C4-2B (cell line): ENCODE results near the gene UBE2I.

Experiments
- ZFX ChIP-seq: fragments of 450-650 bp; IDR thresholded peaks from 2 replicates; pipeline ENCODE4 v1.6.1; 2017
- TF ChIP-seq, protein P1 (sequence below): fragments of 450-650 bp; conservative IDR thresholded peaks from 2 replicates; pipeline ENCODE4 v1.5.1; 2017; ENCODE audit warnings: mild to moderate bottlenecking

DNA sequence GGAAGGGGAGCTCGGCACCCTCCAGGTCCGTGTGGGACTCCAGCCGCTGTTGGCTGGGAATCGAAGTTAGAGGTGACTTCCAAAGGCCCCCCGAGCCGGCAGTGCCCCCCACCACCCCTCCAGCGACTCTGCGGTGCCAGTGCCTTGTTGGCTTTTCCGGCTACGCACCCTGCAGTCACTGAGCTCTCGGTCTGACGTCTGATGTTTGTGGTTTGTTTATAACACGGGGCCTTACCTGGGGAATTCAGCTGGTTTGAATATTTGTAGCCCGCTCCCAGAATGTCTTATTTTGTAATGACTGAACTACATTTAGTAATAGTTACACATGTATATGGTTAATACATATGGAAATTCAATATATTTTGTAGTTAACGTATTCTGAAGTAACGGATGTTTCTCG lies 17.0 kb downstream of the UBE2I start:
- TF ChIP-seq, protein P1, sequence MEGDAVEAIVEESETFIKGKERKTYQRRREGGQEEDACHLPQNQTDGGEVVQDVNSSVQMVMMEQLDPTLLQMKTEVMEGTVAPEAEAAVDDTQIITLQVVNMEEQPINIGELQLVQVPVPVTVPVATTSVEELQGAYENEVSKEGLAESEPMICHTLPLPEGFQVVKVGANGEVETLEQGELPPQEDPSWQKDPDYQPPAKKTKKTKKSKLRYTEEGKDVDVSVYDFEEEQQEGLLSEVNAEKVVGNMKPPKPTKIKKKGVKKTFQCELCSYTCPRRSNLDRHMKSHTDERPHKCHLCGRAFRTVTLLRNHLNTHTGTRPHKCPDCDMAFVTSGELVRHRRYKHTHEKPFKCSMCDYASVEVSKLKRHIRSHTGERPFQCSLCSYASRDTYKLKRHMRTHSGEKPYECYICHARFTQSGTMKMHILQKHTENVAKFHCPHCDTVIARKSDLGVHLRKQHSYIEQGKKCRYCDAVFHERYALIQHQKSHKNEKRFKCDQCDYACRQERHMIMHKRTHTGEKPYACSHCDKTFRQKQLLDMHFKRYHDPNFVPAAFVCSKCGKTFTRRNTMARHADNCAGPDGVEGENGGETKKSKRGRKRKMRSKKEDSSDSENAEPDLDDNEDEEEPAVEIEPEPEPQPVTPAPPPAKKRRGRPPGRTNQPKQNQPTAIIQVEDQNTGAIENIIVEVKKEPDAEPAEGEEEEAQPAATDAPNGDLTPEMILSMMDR: no peak
- no peak for TF ChIP-seq ZFX
